K562 (cell line): ENCODE data around the gene DUSP5. TPM values are rescaled to one million over a fixed set of nuclear protein-coding genes. Genes with fewer than 3 reads are reported as not detected.

Experiments used
- CBFA2T2 ChIP-seq: fragments of 450-650 bp; conservative IDR thresholded peaks from 2 replicates; pipeline ENCODE4 v1.6.1; 2017; ENCODE audit warnings: mild to moderate bottlenecking
- CC2D1A ChIP-seq: fragments of 450-650 bp; IDR thresholded peaks from 2 replicates; pipeline ENCODE4 v1.6.1; 2017; ENCODE audit warnings: mild to moderate bottlenecking
- CTBP1 ChIP-seq: fragments of 450-650 bp; IDR thresholded peaks from 2 replicates; pipeline ENCODE4 v1.6.1; 2016; ENCODE audit warnings: borderline replicate concordance
- EP400 ChIP-seq: fragments of 450-650 bp; IDR thresholded peaks from 2 replicates; pipeline ENCODE4 v1.6.1; 2017; ENCODE audit warnings: antibody characterized with exemption, mild to moderate bottlenecking, moderate library complexity
- ESRRA ChIP-seq: fragments of 450-650 bp; IDR thresholded peaks from 2 replicates; pipeline ENCODE4 v1.6.1; 2014; ENCODE audit warnings: low read depth, mild to moderate bottlenecking, moderate library complexity, borderline replicate concordance
- GABPA ChIP-seq: fragments of 200-800 bp; sonication (Bioruptor generic); conservative IDR thresholded peaks from 2 replicates; pipeline ENCODE4 v1.6.1; 2016; ENCODE audit warnings: low read depth, missing genetic modification characterization, missing compliant biosample characterization
- GATAD2B ChIP-seq: fragments of 450-650 bp; IDR thresholded peaks from 2 replicates; pipeline ENCODE4 v1.6.1; 2017; ENCODE audit warnings: mild to moderate bottlenecking, borderline replicate concordance
- GTF2E2 ChIP-seq: fragments of 200-800 bp; sonication (Bioruptor generic); IDR thresholded peaks from 2 replicates; pipeline ENCODE4 v1.6.1; 2016; ENCODE audit warnings: missing genetic modification characterization, missing compliant biosample characterization
- LEF1 ChIP-seq: fragments of 450-650 bp; IDR thresholded peaks from 2 replicates; pipeline ENCODE4 v1.6.1; 2016; ENCODE audit warnings: mild to moderate bottlenecking
- MAFF ChIP-seq: IDR thresholded peaks from 2 replicates; pipeline ENCODE4 v1.6.1; 2012; ENCODE audit warnings: low read length, improper control_type of control experiment
- MECOM ChIP-seq: fragments of 250-450 bp; sonication (Bioruptor Pico); IDR thresholded peaks from 2 replicates; pipeline ENCODE4 v1.8.0; 2022; ENCODE audit warnings: inconsistent platforms
- MEIS2 ChIP-seq: fragments of 450-650 bp; IDR thresholded peaks from 2 replicates; pipeline ENCODE4 v1.6.1; 2014; ENCODE audit warnings: mild to moderate bottlenecking; ENCODE audit not compliant: partially characterized antibody
- MNT ChIP-seq, 2 experiments: fragments of 450-650 bp; conservative IDR thresholded peaks; 2 replicates each; pipeline ENCODE4 v1.6.1; 2017; ENCODE audit warnings: mild to moderate bottlenecking in 2 of 2, moderate library complexity in 2 of 2
- RBM34 ChIP-seq: fragments of 200-400 bp; formaldehyde crosslinking; IDR thresholded peaks from 2 replicates; pipeline ENCODE4 v1.6.1; 2018; ENCODE audit warnings: low read length, borderline replicate concordance; ENCODE audit not compliant: insufficient read depth
- TCF3 ChIP-seq: sonication (generic); formaldehyde crosslinking; IDR thresholded peaks from 2 replicates; pipeline ENCODE4 v1.4.0; 2020; ENCODE audit warnings: mild to moderate bottlenecking, missing genetic modification reagents
- TCF7L2 ChIP-seq: fragments of 150-350 bp; IDR thresholded peaks from 2 replicates; pipeline ENCODE4 v1.6.1; 2016; ENCODE audit warnings: low read depth, mild to moderate bottlenecking, low read length, moderate library complexity
- THRAP3 ChIP-seq: fragments of 450-650 bp; IDR thresholded peaks from 2 replicates; pipeline ENCODE4 v1.6.1; 2016; ENCODE audit warnings: mild to moderate bottlenecking, inconsistent platforms, borderline replicate concordance
- ZBTB40 ChIP-seq, 2 experiments: fragments of 450-650 bp in 1 of 2; sonication (generic) in 1 of 2; formaldehyde crosslinking in 1 of 2; IDR thresholded peaks; 2 replicates each; pipeline versions ENCODE4 v1.7.1 to v1.9.0; 2016 to 2022; ENCODE audit warnings: inconsistent platforms in 1 of 2, mild to moderate bottlenecking in 1 of 2, missing genetic modification reagents in 1 of 2
- ZNF311 ChIP-seq: fragments of 250-450 bp; sonication (Bioruptor Pico); IDR thresholded peaks from 2 replicates; pipeline ENCODE4 v1.4.0; 2020; ENCODE audit warnings: mild to moderate bottlenecking, moderate library complexity
- ZNF644 ChIP-seq: fragments of 200-800 bp; sonication (Bioruptor generic); IDR thresholded peaks from 2 replicates; pipeline ENCODE4 v1.6.1; 2016; ENCODE audit warnings: low read depth, missing genetic modification characterization, missing compliant biosample characterization
- polyA plus RNA-seq, 8 experiments: library from polyadenylated mRNA; depleted of rRNA in 4 of 8; stranded (reverse) in 5 of 8; unstranded in 3 of 8; fragments of >200 nt; fragmentation: Nextera tagmentation in 2 of 8; fragmentation: Illumina TruSeq in 1 of 8; extraction: Ambion mirVana in 2 of 8; extraction: Trizol in 1 of 8; gene quantifications; 2 replicates each; pipeline versions ENCODE4 v1.2.1 to v1.2.3, GENCODE V29; 2011 to 2014; ENCODE audit warnings: inconsistent platforms in 1 of 8, missing spikeins in 1 of 8
- total RNA-seq, 7 experiments: library from RNA; depleted of rRNA in 6 of 7; stranded (reverse); fragments of >200 nt in 6 of 7; fragmentation: Illumina TruSeq in 2 of 7; extraction: Trizol in 2 of 7; gene quantifications; 2 replicates each; pipeline versions ENCODE4 v1.2.1 to v1.2.3, GENCODE V29; 2011 to 2021; ENCODE audit warnings: low replicate concordance in 1 of 7

The DUSP5 gene
- total and polyA plus RNA-seq, 9 of the 15 experiments (the other 6 are each of a cell fraction or from before 2014, with no cell fraction given) = 0.49 to 3.4 (median 2.0) TPM

GRCh38 chr10:110483633-110484032 lies 14.1 kb upstream of the DUSP5 start (continued):
- peak; percentile 57; the same call in 1 of the 2 replicates for TF ChIP-seq ESRRA
- TF ChIP-seq GTF2E2 (tag) = no peak
- TF ChIP-seq EP400 = 0 out of 2 replicates have a peak, but pooled peaks have one; percentile 21
- no peak for TF ChIP-seq RBM34
- TF ChIP-seq MEIS2 = peak; percentile 11
- peak; percentile 69; the same call in 1 of the 2 replicates for TF ChIP-seq ZNF311 (CRISPR knock-in tag)
- TF ChIP-seq GATAD2B = peak; percentile 80; the same call in 1 of the 2 replicates
- 0 out of 2 replicates have a peak, but pooled peaks have one; percentile 17 for TF ChIP-seq GABPA (tag)
- peak in 1 of 2 experiments; percentile 25; a peak in 1 of 4 replicates for TF ChIP-seq MNT (conservative IDR thresholded peaks at IDR 0.05)
- peak; percentile 37; the same call in 1 of the 2 replicates for TF ChIP-seq CC2D1A
- TF ChIP-seq CTBP1 = peak; percentile 90
- TF ChIP-seq ZNF644 (tag) = no peak
- 0 out of 2 replicates have a peak, but pooled peaks have one; percentile 18 for TF ChIP-seq ZBTB40 (IDR thresholded peaks at IDR 0.05)
- TF ChIP-seq ZBTB40 (CRISPR knock-in tag; IDR thresholded peaks at IDR 0.05) = no peak
- TF ChIP-seq MECOM (CRISPR knock-in tag) = 0 out of 2 replicates have a peak, but pooled peaks have one; percentile 50
- no peak for TF ChIP-seq TCF7L2
- TF ChIP-seq TCF3 (CRISPR knock-in tag) = peak; percentile 85
- TF ChIP-seq THRAP3 = no peak
- peak; percentile 59; the same call in 1 of the 2 replicates for TF ChIP-seq LEF1
- peak; percentile 92 for TF ChIP-seq CBFA2T2
- peak; percentile 82 for TF ChIP-seq MAFF
